Limb (tissue), 2 donors: ENCODE data around the gene RAB35.

Experiments used
- DNase-seq, 2 donors: peaks; one replicate each; pipeline ENCODE4 v3.0.0-alpha.2; 2016; ENCODE audit errors: extremely low spot score in 2 of 2

RAB35 gene

GRCh38 chr12:120103371-120103770, 13.2 kb downstream of the RAB35 start:
- DNase-seq = no peak

GRCh38 chr12:120103044-120103338, 13.6 kb downstream of the RAB35 start:
- no peak for DNase-seq

GRCh38 chr12:120102189-120103043, 14.1 kb downstream of the RAB35 start:
- DNase-seq = no peak

- DNase-seq = no peak
These were observed 14.9 kb downstream of the RAB35 start for GRCh38 chr12:120101617-120102016.

GRCh38 chr12:120101182-120101581, 15.4 kb downstream of the RAB35 start:
- DNase-seq = no peak

GRCh38 chr12:120100630-120101029, 15.9 kb downstream of the RAB35 start:
- peak; percentile 50 to 59 for DNase-seq

GRCh38 chr12:120099738-120100137, 16.8 kb downstream of the RAB35 start:
- no peak for DNase-seq

- DNase-seq = no peak
These were observed 17.6 kb downstream of the RAB35 start for GRCh38 chr12:120098756-120099470.

- DNase-seq = no peak
These were observed 19.8 kb downstream of the RAB35 start for GRCh38 chr12:120096671-120097202.

- no peak for DNase-seq
These were observed 20.8 kb downstream of the RAB35 start for GRCh38 chr12:120095736-120096135.

GRCh38 chr12:120095331-120095730, 21.2 kb downstream of the RAB35 start:
- DNase-seq = no peak

GRCh38 chr12:120094485-120094884, 22.1 kb downstream of the RAB35 start:
- DNase-seq = no peak

GRCh38 chr12:120093592-120094355, 22.8 kb downstream of the RAB35 start:
- peak; percentile 24 to 66 for DNase-seq

- DNase-seq = no peak
These were observed 23.3 kb downstream of the RAB35 start for GRCh38 chr12:120093336-120093591.

- DNase-seq = no peak
These were observed 23.8 kb downstream of the RAB35 start for GRCh38 chr12:120092551-120093335.

GRCh38 chr12:120091371-120092090, 25.0 kb downstream of the RAB35 start:
- peak in 1 of 2 donors; percentile 18 for DNase-seq

GRCh38 chr12:120090626-120091295, 25.8 kb downstream of the RAB35 start:
- no peak for DNase-seq

- DNase-seq = no peak
These were observed 26.3 kb downstream of the RAB35 start for GRCh38 chr12:120090206-120090605.

GRCh38 chr12:120089796-120090195, 26.8 kb downstream of the RAB35 start:
- DNase-seq = no peak

GRCh38 chr12:120089105-120089504, 27.4 kb downstream of the RAB35 start:
- DNase-seq = no peak
